Ureter (tissue), 1 donor: ENCODE measurements around the gene ZNF672. TPM values are rescaled to one million over a fixed set of nuclear protein-coding genes. Genes with fewer than 3 reads are reported as not detected.
A peak's percentile ranks its signal among the peaks of the same experiment; 100 is the strongest.

ENCODE experiments used
- DNase-seq: peaks from one replicate; pipeline ENCODE4 v3.0.0-alpha.2; 2020; ENCODE audit warnings: low spot score
- total RNA-seq: library from RNA; stranded (reverse); gene quantifications from one replicate; pipeline ENCODE4 v1.2.4, GENCODE V29; 2023
- donor health status: DM: yes; HTN: yes; CAD: no.

The ZNF672 gene
- total RNA-seq, 1 donor from 2014 or later = 30.1 TPM

- no peak for DNase-seq
Observed at GRCh38 chr1:248831842-248832241, 6.2 kb upstream of the ZNF672 start.

- DNase-seq = no peak
Observed at GRCh38 chr1:248834343-248834940, 3.6 kb upstream of the ZNF672 start.

DNA sequence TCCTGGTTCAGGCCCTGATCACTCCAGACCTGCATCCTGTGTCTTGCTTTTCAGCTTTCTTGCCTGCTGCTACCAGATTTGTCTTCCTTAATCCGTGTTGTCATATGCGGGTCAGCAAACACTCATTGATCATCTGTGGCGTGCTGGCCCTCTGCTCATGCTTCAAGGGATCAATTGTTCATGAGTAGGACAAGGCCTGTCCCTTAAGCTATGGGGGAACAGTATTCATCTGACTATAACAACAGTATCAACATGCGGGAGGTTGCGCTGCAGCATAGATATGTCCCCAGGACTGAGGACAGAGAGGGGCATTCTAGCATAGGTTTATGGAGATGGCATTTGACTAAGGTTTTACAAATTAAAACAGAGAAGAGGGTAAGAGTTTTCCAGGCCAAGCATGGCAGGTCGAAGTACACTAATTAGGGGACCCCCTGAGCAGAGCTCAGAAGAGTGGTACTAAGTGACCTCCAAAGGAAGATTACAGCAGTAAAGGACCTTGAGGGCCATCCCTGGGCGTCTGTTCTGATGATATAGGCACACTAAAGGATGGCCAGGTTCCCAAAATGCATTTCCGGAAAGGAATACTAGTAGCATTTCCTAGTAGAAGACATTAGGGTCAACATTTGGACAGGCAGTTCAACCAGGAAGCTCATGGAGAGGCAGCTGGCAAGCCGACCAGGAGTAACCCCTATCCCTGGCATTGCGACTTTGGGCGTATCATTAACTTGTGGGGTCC is 811 bp upstream of the ZNF672 start:
- DNase-seq = peak; percentile 54

DNA sequence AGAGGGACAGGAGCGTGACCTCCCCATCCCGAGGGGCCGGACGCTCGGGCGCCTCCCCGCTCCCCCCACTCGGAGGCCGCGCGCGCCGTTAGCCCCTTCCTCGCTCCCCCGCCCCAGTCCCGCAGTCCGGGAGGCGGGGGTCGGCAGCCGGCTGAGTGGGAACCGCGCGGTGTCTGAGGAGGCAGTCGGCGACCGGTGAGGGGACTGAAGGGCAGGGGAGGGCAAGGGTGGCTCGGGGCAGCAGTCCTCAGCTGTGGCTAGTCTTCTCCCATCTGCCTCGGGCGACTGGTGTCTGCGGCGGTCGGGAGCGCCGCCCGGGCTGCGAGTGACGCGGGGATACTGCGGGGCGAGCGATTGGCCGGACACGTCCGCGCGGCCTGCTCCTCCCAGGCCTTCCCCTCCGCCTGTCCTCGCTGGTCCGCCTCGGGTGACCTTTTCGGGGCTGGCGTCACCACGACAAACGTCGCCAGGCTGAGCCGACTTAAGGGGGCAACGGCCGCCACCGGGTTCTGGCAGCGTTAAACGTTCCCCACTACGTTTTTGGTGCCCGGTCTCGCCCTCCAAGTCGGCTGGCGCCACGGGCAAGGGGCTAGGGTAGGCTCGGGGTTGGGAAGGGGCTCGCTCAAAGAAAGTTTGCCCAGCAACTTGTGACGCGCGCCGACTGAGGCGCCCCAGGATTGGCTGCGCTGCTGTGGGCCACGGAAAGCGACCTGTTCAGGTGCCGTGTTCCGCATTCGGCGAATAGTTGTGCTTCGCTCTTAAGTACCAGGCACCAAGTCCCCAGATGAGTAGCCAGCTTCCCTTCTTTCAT is 538 bp downstream of the ZNF672 start:
- DNase-seq = peak; percentile 91

- DNase-seq = no peak
Observed at GRCh38 chr1:248839168-248839555, 1.1 kb downstream of the ZNF672 start.

DNA sequence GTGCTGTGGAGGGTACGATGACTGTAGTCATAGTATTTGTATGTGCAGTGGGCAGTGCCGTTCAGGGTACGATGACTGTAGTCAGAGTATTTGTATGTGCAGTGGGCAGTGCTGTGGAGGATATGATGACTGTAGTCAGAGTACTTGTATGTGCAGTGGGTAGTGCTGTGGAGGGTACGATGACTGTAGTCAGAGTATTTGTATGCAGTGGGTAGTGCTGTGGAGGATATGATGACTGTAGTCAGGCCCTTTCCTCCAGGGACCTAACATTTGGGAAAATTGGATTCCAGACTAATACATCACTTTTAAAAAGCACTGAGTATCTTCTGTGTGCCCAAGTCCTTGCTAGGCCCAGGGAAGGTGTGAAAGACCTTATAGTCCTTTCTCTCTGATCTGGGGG is 2.9 kb downstream of the ZNF672 start:
- no peak for DNase-seq

GRCh38 chr1:248841702-248842395 is 3.8 kb downstream of the ZNF672 start:
- no peak for DNase-seq

GRCh38 chr1:248842781-248843331 is 4.8 kb downstream of the ZNF672 start:
- peak; percentile 64 for DNase-seq

DNA sequence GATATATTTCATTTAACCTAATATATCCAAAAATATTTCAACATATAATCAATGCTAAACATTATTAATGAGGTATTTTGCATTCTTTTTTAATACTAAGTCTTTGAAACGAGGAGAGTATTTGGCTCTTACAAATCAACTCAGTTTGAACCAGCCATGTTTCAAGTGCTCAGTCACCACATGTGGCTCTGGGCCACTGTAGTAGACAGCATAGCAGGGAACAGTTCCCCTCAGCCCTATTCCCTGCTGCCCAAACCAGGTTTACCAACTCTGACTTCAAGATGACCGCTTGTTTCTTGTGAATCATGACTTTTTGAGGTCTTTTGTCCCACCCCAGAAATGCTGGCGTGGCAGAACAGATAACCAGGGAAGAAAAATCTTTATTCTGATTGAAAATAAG is 5.7 kb downstream of the ZNF672 start:
- no peak for DNase-seq

DNA sequence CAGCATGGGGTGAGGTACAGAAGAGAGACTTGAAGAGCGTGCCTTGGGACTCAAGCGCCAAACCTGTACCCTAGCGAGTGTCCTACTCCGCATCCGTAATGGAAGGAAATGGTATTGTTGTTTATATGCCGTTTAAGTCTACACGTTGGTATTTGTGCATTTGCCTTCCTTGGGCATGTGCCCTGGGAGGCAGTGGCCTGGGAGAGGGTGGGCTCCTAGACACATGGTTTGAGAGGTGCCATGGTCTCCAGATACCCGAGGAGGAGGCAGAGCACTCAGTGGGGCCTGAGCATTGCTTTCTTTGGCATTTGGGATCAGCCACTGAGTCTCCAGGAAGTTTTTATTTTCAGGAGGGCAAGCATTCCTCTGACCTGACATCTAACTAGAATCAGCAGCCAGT is 6.5 kb downstream of the ZNF672 start:
- DNase-seq = no peak

DNA sequence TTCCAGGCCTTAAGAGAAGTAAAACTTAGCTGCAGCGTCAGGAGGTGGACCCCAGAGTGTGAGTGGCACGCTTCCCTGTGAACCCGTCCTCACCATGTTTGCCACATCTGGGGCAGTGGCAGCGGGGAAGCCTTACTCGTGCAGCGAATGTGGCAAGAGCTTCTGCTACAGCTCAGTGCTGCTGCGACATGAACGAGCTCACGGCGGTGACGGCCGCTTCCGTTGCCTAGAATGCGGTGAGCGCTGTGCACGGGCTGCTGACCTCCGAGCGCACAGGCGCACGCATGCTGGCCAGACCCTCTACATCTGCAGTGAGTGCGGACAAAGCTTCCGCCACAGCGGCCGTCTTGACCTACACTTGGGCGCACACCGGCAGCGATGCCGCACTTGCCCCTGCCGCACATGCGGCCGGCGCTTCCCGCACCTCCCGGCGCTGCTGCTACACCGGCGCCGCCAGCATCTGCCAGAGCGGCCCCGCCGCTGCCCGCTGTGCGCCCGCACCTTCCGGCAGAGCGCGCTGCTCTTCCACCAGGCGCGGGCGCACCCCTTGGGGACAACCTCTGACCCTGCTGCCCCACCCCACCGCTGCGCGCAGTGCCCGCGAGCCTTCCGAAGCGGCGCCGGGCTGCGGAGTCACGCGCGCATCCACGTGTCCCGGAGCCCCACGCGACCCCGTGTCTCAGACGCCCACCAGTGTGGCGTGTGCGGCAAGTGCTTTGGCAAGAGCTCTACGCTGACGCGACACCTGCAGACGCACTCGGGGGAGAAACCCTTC is 9.3 kb downstream of the ZNF672 start:
- DNase-seq = no peak

DNA sequence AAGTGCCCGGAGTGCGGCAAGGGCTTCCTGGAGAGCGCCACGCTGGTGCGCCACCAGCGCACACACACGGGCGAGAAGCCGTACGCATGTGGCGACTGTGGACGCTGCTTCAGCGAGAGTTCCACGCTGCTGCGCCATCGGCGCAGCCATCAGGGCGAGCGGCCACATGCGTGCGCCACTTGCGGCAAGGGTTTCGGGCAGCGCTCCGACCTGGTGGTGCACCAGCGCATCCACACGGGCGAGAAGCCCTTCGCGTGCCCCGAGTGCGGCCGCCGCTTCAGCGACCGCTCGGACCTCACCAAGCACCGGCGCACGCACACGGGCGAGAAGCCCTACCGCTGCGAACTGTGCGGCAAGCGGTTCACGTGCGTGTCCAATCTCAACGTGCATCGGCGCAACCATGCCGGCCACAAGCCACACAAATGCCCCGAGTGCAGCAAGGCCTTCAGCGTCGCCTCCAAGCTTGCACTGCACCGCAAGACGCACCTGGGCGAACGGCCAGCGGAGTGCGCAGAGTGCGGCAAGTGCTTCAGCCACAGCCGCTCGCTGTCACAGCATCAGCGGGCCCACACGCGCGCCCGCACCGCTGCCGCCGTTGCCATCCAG is 10.0 kb downstream of the ZNF672 start:
- no peak for DNase-seq

- no peak for DNase-seq
Observed at GRCh38 chr1:248848602-248849001, 10.6 kb downstream of the ZNF672 start.

DNA sequence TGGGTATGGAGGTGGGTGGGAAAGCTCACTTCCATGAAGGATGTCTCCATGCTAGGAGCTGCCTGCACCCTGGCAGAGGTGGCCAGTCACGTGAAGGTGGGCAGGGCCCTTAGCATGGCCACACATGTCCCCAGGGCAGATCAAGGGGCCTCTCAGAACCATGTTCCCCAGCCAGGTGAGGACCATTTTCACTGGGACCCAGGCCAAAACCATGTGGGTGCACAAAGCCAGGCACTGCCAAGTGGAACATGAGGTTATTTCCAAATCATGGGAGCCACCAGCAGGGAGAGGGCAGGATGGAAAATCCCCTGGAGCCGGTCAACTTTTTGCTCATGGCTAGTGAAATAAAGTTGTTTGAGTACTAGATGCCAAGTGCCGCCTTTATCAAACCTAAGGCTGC is 11.1 kb downstream of the ZNF672 start:
- DNase-seq = no peak

GRCh38 chr1:248849637-248850036 is 11.6 kb downstream of the ZNF672 start:
- DNase-seq = no peak

- no peak for DNase-seq
Observed at GRCh38 chr1:248850124-248850523, 12.1 kb downstream of the ZNF672 start.

DNA sequence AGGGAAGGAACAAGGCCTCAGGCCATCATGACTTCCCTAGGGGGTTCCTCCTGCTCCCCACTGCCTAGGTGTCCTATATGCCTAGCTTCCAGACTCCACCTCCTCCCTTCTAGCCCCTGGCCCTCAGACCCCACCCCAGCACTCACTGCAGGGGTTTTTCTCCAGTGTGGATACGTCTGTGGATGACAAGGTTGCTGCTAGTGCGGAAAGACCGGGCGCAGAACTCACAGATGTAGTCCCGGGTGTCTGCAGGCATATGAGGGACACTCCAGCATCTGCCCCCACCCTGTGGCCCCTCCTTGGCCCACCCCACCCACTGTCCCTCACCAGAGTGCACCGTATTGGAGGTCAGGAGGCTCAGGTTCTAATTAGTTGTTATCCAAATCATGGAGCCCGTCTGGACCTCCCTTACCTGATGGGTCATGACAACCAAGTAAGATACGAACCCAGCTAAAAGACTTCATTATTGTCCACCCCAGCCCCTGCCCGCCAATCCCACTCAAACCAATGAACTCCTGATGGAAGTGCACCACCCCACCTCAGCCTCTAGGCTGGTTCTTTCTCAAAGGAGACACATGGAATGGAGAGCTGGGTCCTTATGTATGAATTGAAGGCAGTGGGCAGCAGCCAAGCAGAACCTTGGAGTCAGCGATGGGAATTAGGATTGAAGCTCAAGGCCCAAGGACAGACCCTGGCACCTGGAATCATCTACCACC is 12.7 kb downstream of the ZNF672 start:
- DNase-seq = peak; percentile 34

GRCh38 chr1:248851390-248851789 is 13.4 kb downstream of the ZNF672 start:
- no peak for DNase-seq

- DNase-seq = no peak
Observed at GRCh38 chr1:248852481-248853405, 14.7 kb downstream of the ZNF672 start.
